Esophagus squamous epithelium (tissue), 5 donors: ENCODE measurements around the gene ATP11B. TPM values are rescaled to one million over a fixed set of nuclear protein-coding genes. Genes with fewer than 3 reads are reported as not detected.

ENCODE experiments used
- DNase-seq: peaks from one replicate; lab custom pipeline; 2025; lab: John Stamatoyannopoulos, UW
- H3K27ac ChIP-seq, 4 donors: fragments of 200-600 bp; sonication (generic); one replicate each; pipeline ENCODE4 v1.5.1; 2016 to 2019; ENCODE audit warnings: mild to moderate bottlenecking in 1 of 4
- H3K27me3 ChIP-seq, 4 donors: fragments of 200-600 bp; sonication (generic); 1 replicate in 3 of 4; 2 replicates in 1 of 4; pipeline versions ENCODE4 v1.5.1 to v1.6.0; 2017 to 2021; ENCODE audit warnings: antibody characterized with exemption in 1 of 4
- H3K36me3 ChIP-seq, 3 donors: fragments of 200-600 bp; sonication (generic); one replicate each; pipeline ENCODE4 v1.5.1; 2016 to 2019
- H3K4me1 ChIP-seq, 3 donors: fragments of 200-600 bp; sonication (generic); one replicate each; pipeline ENCODE4 v1.5.1; 2017 to 2019
- H3K4me3 ChIP-seq, 4 donors: fragments of 200-600 bp; sonication (generic); 1 replicate in 3 of 4; 2 replicates in 1 of 4; pipeline ENCODE4 v1.5.1; 2016 to 2019; ENCODE audit warnings: mild to moderate bottlenecking in 2 of 4, moderate library complexity in 1 of 4
- H3K9me3 ChIP-seq, 3 donors: fragments of 200-600 bp; sonication (generic); one replicate each; pipeline ENCODE4 v1.5.1; 2016 to 2019
- CTCF ChIP-seq, 6 experiments: fragments of 450-650 bp in 4 of 6; fragments of 200-600 bp in 2 of 6; sonication (generic) in 2 of 6; IDR thresholded peaks; one replicate each; pipeline ENCODE4 v1.5.1; 2016 to 2019; ENCODE audit warnings: antibody characterized with exemption in 6 of 6, mild to moderate bottlenecking in 4 of 6, moderate library complexity in 4 of 6
- POLR2A ChIP-seq, 4 donors: fragments of 450-650 bp; IDR thresholded peaks; one replicate each; pipeline ENCODE4 v1.6.1; 2017; ENCODE audit warnings: antibody characterized with exemption in 4 of 4, mild to moderate bottlenecking in 4 of 4, moderate library complexity in 3 of 4
- WGBS, 2 donors: methylation state at CpG; one replicate each; pipeline ENCODE4 v1.1.5; 2018; 5-methylcytosine and 5-hydroxymethylcytosine counted together
- intact Hi-C: fragments of 100-400 bp; cut with DNase I; formaldehyde crosslinking; loops from one replicate; pipeline ENCODE4 v1.15.0; 2022
- total RNA-seq, 4 donors: library from RNA; depleted of rRNA; stranded (reverse); fragments of >200 nt; gene quantifications; one replicate each; pipeline ENCODE4 v1.1.0, GENCODE V29; 2016
- donor health status: DM: yes; HTN: yes; CAD: no.

Gene ATP11B
- total RNA-seq, 4 donors from 2014 or later, result 73.3 to 202 (median 132) TPM

GRCh38 chr3:182763896-182764295, 29.4 kb upstream of the ATP11B start:
- Histone ChIP-seq H3K27ac (no peak overlapping the region), H3K9me3 (no peaks in the 10 kb centered on the region)

GRCh38 chr3:182765287-182765686, 28.0 kb upstream of the ATP11B start:
- Histone ChIP-seq H3K9me3 (no peaks in the 10 kb centered on the region), H3K27me3 (no peaks in the 10 kb centered on the region), H3K36me3 (no peaks in the 10 kb centered on the region), H3K4me1 (no peaks in the 10 kb centered on the region), H3K27ac (no peak overlapping the region), H3K4me3 (no peak overlapping the region)
- no peak for TF ChIP-seq CTCF (IDR thresholded peaks at IDR 0.05)
- TF ChIP-seq POLR2A (IDR thresholded peaks at IDR 0.05), result no peak
- intact Hi-C loops, result no loop called here
- DNase-seq, result no peak

More at GRCh38 chr3:182763896-182764295, 29.4 kb upstream of the ATP11B start:
- WGBS, 2 donors, result 88 to 89% methylated on average over 2 of the region's 2 CpGs
- no peak for TF ChIP-seq CTCF (IDR thresholded peaks at IDR 0.05)
- no peak for TF ChIP-seq POLR2A (IDR thresholded peaks at IDR 0.05)
- intact Hi-C loops, result no loop called here
- no peaks in the 10 kb centered on the region for H3K36me3 ChIP-seq
- H3K4me3 ChIP-seq, result no peak overlapping the region
- no peaks in the 10 kb centered on the region for H3K4me1 ChIP-seq
- H3K27me3 ChIP-seq, result no peaks in the 10 kb centered on the region
- DNase-seq, result no peak

- Histone ChIP-seq H3K9me3 (no peaks in the 10 kb centered on the region), H3K36me3 (no peaks in the 10 kb centered on the region), H3K27me3 (no peaks in the 10 kb centered on the region), H3K4me1 (no peaks in the 10 kb centered on the region), H3K4me3 (no peak overlapping the region), H3K27ac (no peak overlapping the region)
- intact Hi-C loops, result no loop called here
- no peak for DNase-seq
- WGBS, 2 donors, result 79 to 87% methylated on average over 2 of the region's 2 CpGs
- TF ChIP-seq POLR2A (IDR thresholded peaks at IDR 0.05), result no peak
- TF ChIP-seq CTCF (IDR thresholded peaks at IDR 0.05), result no peak
Observed at GRCh38 chr3:182766099-182766498, 27.2 kb upstream of the ATP11B start.

- WGBS, 2 donors, result 76 to 93% methylated on average over 1 of the region's 1 CpG
- Histone ChIP-seq H3K27me3 (no peaks in the 10 kb centered on the region), H3K36me3 (no peaks in the 10 kb centered on the region), H3K4me3 (no peak overlapping the region), H3K4me1 (no peaks in the 10 kb centered on the region), H3K27ac (no peak overlapping the region), H3K9me3 (no peaks in the 10 kb centered on the region)
- TF ChIP-seq POLR2A (IDR thresholded peaks at IDR 0.05) (no peak), CTCF (IDR thresholded peaks at IDR 0.05) (no peak)
- intact Hi-C loops, result no loop called here
- DNase-seq, result no peak
Observed at GRCh38 chr3:182768413-182768812, 24.9 kb upstream of the ATP11B start.

GRCh38 chr3:182769673-182770072, 23.6 kb upstream of the ATP11B start:
- TF ChIP-seq CTCF (IDR thresholded peaks at IDR 0.05), result no peak
- no peak for TF ChIP-seq POLR2A (IDR thresholded peaks at IDR 0.05)
- no peaks in the 10 kb centered on the region for H3K27me3 ChIP-seq
- no peaks in the 10 kb centered on the region for H3K4me1 ChIP-seq
- H3K27ac ChIP-seq, result no peak overlapping the region
- no peak overlapping the region for H3K4me3 ChIP-seq
- H3K9me3 ChIP-seq, result no peaks in the 10 kb centered on the region
- DNase-seq, result no peak
- 66 to 75% methylated on average over 2 of the region's 2 CpGs for WGBS, 2 donors
- no peaks in the 10 kb centered on the region for H3K36me3 ChIP-seq
- intact Hi-C loops, result no loop called here
